ENCODE data around the gene USP37. TPM values are rescaled to one million over a fixed set of nuclear protein-coding genes. Genes with fewer than 3 reads are reported as not detected.
A peak's percentile ranks its signal among the peaks of the same experiment; 100 is the strongest.

Gene USP37
- total and polyA plus RNA-seq, 8 donors, result 2.1 to 8.6 (median 5.0) TPM

DNA sequence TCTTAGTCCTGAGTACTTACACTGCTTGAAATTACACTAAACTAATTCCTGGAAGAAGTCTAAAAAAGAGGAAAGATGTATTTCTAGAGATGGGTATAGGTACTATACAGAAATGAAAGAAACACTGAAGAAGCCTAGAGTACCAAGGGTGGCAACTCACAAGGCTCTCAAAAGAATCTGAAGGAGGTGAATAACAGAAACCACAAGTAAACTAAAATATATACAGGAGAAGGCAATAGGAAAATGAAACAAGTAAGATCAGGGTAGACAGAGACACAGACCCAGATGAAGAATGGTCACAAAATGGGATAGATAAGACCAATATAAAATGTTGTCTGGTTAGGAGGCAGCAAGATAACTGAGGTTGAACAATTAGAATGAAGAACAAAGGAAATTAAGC lies 59.9 kb downstream of the USP37 start:
- Histone ChIP-seq H3K4me3 (no peak overlapping the region), H3K36me3 (no peaks in the 10 kb centered on the region), H3K9me3 (no peaks in the 10 kb centered on the region), H3K4me1 (no peaks in the 10 kb centered on the region), H3K27ac (no peak overlapping the region), H3K27me3 (no peaks in the 10 kb centered on the region)
- TF ChIP-seq, protein P1, sequence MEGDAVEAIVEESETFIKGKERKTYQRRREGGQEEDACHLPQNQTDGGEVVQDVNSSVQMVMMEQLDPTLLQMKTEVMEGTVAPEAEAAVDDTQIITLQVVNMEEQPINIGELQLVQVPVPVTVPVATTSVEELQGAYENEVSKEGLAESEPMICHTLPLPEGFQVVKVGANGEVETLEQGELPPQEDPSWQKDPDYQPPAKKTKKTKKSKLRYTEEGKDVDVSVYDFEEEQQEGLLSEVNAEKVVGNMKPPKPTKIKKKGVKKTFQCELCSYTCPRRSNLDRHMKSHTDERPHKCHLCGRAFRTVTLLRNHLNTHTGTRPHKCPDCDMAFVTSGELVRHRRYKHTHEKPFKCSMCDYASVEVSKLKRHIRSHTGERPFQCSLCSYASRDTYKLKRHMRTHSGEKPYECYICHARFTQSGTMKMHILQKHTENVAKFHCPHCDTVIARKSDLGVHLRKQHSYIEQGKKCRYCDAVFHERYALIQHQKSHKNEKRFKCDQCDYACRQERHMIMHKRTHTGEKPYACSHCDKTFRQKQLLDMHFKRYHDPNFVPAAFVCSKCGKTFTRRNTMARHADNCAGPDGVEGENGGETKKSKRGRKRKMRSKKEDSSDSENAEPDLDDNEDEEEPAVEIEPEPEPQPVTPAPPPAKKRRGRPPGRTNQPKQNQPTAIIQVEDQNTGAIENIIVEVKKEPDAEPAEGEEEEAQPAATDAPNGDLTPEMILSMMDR (IDR thresholded peaks at IDR 0.05), result no peak
- no peak for ATAC-seq
- no peak for FAIRE-seq
- DNase-seq, result no peak
- intact Hi-C loops (cut with DNase I), result no loop called here

DNA sequence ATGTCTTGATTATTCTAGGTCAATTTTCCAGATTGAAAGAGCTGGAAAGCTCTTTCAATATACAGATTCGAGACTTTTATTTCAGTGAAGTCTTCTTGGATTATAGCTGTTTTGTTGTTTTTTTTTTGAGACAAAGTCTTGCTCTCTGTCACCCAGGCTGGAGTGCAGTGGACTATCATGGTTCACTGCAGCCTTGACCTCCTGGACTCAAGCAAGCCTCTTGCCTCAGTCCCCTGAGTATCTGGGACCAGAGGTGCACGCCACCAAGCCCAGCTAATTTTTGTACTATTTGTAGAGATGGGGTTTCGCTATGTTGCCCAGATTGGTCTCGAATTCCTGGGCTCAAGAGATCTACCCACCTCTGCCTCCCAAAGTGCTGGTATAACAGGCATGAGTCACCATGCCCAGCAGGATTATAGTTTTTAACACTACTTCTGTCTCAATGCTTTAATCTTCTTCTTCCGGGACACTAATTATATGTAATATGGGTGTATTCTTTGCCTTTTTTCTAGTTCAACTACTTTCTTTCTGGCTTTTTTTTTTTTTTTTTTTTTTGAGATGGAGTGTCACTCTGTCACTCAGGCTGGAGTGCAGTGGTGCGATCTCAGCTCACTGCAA lies 62.3 kb downstream of the USP37 start:
- TF ChIP-seq, protein P1 (IDR thresholded peaks at IDR 0.05), result no peak
- 96 to 99% methylated on average over 6 of the region's 6 CpGs for WGBS, 2 donors
- H3K9me3 ChIP-seq, result no peaks in the 10 kb centered on the region
- ATAC-seq, result no peak
- H3K36me3 ChIP-seq, result no peaks in the 10 kb centered on the region
- DNase-seq, result no peak
- FAIRE-seq, result no peak
- intact Hi-C loops (cut with DNase I), result no loop called here
- H3K27me3 ChIP-seq, result no peaks in the 10 kb centered on the region
- peaks cover 0 to 9% (median 0%) of the 10 kb centered on the region in 3 donors for H3K4me1 ChIP-seq
- no peak overlapping the region for H3K27ac ChIP-seq
- no peak overlapping the region for H3K4me3 ChIP-seq

DNA sequence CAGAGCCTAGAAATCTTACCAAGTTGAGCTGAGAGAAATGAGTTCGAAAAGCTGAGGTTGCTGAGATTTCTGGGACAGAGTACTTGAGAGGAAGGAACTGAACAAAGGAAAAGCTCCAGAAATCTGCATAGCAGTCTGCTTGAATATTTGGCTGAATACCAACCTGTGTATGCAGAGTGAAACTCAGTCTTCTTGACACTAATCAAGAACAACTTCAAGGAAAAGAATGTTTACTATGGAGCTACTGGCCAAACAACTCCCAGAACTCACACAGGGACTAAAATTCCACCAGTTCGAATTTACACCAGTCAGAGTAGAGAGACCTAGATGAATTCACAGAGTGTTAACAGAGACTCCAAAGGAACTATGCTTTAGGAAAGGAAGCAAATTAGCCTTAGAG lies 66.5 kb downstream of the USP37 start:
- intact Hi-C loops (cut with DNase I), result no loop called here
- peaks cover 0 to 10% (median 0%) of the 10 kb centered on the region in 3 donors for H3K36me3 ChIP-seq
- 34 to 39% methylated on average over 2 of the region's 2 CpGs for WGBS, 2 donors
- H3K9me3 ChIP-seq, result no peaks in the 10 kb centered on the region
- TF ChIP-seq, protein P1 (IDR thresholded peaks at IDR 0.05), result no peak
- peak in 3 of 4 donors; percentile 44 to 53 (median 53) for ATAC-seq
- DNase-seq, result no peak
- no peaks in the 10 kb centered on the region for H3K27me3 ChIP-seq
- H3K4me1 ChIP-seq, result peaks cover 0 to 9% (median 0%) of the 10 kb centered on the region in 3 donors
- H3K27ac ChIP-seq, result peak overlapping the region in 1 of 4 donors; percentile 14
- FAIRE-seq, result no peak
- no peak overlapping the region for H3K4me3 ChIP-seq

DNA sequence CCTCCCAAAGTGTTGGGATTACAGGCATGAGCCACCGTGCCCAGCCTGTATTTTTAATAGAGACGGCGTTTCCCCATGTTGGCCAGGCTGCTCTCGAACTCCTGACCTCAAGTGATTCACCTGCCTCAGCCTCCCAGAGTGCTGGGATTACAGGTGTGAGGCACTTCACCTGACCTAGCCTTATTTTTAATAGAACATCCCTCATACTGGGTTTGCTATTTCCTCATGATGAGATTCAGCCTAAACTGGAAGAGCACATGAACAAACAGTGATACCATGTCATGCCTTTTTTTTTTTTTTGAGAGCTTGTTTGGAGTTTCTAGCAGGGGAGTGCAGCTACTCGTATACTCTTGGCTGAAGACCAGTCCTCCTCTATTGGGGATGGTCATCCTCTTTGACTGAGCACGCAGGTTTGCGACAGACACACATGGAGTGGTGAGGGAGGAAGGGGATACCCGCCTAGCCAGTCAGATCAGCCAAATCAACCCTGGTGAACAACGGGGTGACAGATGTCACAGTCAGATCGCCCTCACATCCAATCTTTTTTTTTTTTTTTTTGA lies 67.6 kb downstream of the USP37 start:
- Histone ChIP-seq H3K4me3 (no peak overlapping the region), H3K4me1 (peaks cover 0 to 9% (median 0%) of the 10 kb centered on the region in 3 donors), H3K36me3 (peaks cover 0 to 15% (median under 1%) of the 10 kb centered on the region in 3 donors), H3K27ac (no peak overlapping the region), H3K9me3 (no peaks in the 10 kb centered on the region), H3K27me3 (no peaks in the 10 kb centered on the region)
- DNase-seq (no peak), FAIRE-seq (no peak), ATAC-seq (no peak)
- WGBS, 2 donors, result 94 to 97% methylated on average over 10 of the region's 10 CpGs
- intact Hi-C loops (cut with DNase I), result no loop called here
- TF ChIP-seq, protein P1 (IDR thresholded peaks at IDR 0.05), result no peak

DNA sequence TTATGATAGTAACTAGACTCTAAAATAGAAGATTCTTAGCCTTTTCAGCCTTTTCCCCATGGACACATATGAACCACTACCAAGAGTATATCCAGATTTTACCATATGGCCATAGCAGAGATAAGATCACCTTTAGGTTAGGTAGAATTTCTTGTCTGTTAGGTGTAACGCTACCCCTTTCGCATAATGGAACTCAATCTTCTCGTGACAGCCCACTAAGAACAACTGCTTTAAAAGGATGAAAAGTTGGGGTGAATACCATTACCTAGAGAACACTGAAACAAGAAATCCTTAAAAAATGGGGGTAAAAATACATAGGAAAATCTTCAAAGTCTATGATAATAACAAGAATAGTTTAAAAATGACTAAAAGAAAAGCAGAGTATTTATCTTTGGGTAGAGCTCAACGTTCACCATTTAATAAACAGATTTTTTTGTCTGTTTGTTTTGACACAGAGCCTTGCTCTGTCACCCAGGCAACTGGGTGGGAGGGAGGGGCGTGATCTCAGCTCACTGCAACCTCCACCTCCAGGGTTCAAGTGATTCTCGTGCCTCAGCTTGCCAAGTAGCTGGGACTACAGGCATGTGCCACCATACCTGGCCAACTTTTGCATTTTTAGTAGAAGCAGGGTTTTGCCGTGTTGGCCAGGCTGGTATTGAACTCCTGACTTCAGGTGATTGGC lies 82.0 kb downstream of the USP37 start:
- ATAC-seq, result no peak
- no peak for FAIRE-seq
- WGBS, 2 donors, result 70 to 77% methylated on average over 7 of the region's 7 CpGs
- TF ChIP-seq, protein P1 (IDR thresholded peaks at IDR 0.05), result no peak
- Histone ChIP-seq H3K9me3 (no peaks in the 10 kb centered on the region), H3K27ac (no peak overlapping the region), H3K27me3 (no peaks in the 10 kb centered on the region), H3K4me1 (no peaks in the 10 kb centered on the region), H3K4me3 (no peak overlapping the region), H3K36me3 (peaks cover 0 to 6% (median 0%) of the 10 kb centered on the region in 3 donors)
- intact Hi-C loops (cut with DNase I), result no loop called here
- DNase-seq, result no peak

Data from pancreas (tissue), 10 donors.